GM21367 (cell line): Measurements from ENCODE around the gene MSI2.

Source experiments
- ATAC-seq: cut with Tn5 transposase; IDR thresholded peaks from one replicate; pipeline ENCODE4 v1.9.1; 2021; ENCODE audit not compliant: unreplicated experiment

Gene MSI2

GRCh38 chr17:57388131-57388725 lies 131.9 kb downstream of the MSI2 start:
- ATAC-seq, result no peak

GRCh38 chr17:57389473-57389872 lies 133.2 kb downstream of the MSI2 start:
- ATAC-seq, result no peak

- ATAC-seq, result no peak
Measured at GRCh38 chr17:57391076-57391825, 134.9 kb downstream of the MSI2 start.

GRCh38 chr17:57391857-57392471 lies 135.6 kb downstream of the MSI2 start:
- no peak for ATAC-seq

- no peak for ATAC-seq
Measured at GRCh38 chr17:57393368-57393767, 137.0 kb downstream of the MSI2 start.

- ATAC-seq, result no peak
Measured at GRCh38 chr17:57394375-57394774, 138.1 kb downstream of the MSI2 start.

- no peak for ATAC-seq
Measured at GRCh38 chr17:57395721-57396321, 139.5 kb downstream of the MSI2 start.

GRCh38 chr17:57396511-57396921 lies 140.2 kb downstream of the MSI2 start:
- no peak for ATAC-seq

GRCh38 chr17:57397402-57397801 lies 141.1 kb downstream of the MSI2 start:
- ATAC-seq, result no peak

GRCh38 chr17:57399690-57400089 lies 143.4 kb downstream of the MSI2 start:
- no peak for ATAC-seq

GRCh38 chr17:57400648-57401047 lies 144.3 kb downstream of the MSI2 start:
- no peak for ATAC-seq

- no peak for ATAC-seq
Measured at GRCh38 chr17:57401556-57402488, 145.5 kb downstream of the MSI2 start.

- no peak for ATAC-seq
Measured at GRCh38 chr17:57402681-57403180, 146.4 kb downstream of the MSI2 start.

- no peak for ATAC-seq
Measured at GRCh38 chr17:57403236-57403635, 146.9 kb downstream of the MSI2 start.

GRCh38 chr17:57404073-57404472 lies 147.8 kb downstream of the MSI2 start:
- ATAC-seq, result no peak

- no peak for ATAC-seq
Measured at GRCh38 chr17:57404795-57405490, 148.6 kb downstream of the MSI2 start.

GRCh38 chr17:57405491-57406072 lies 149.3 kb downstream of the MSI2 start:
- no peak for ATAC-seq

GRCh38 chr17:57406131-57406980 lies 150.0 kb downstream of the MSI2 start:
- ATAC-seq, result no peak

GRCh38 chr17:57406981-57407286 lies 150.6 kb downstream of the MSI2 start:
- no peak for ATAC-seq
